MCF 10A (cell line): Measurements from ENCODE around the gene GNG7. TPM values are rescaled to one million over a fixed set of nuclear protein-coding genes. Genes with fewer than 3 reads are reported as not detected.
"Not testable (repeated sequence)": the region's sequence is repeated elsewhere in the genome, so short reads cannot be mapped to it uniquely, and the experiment has no call there.

Experiments used
- BruUV-seq: library from RNA; stranded (reverse); fragments of 400-500 nt; replicated peaks from 2 replicates; lab custom pipeline; 2021; lab: Mats Ljungman, UMichigan
- CTCF ChIA-PET: fragments of 300-600 bp; sonication (Branson Sonifier 250); formaldehyde crosslinking; extraction: SDS; loops from one replicate; lab custom pipeline; 2021; ENCODE audit warnings: antibody characterized with exemption, inconsistent platforms; lab: Yijun Ruan, JAX
- POLR2A ChIA-PET: fragments of 300-600, 350-650 bp; sonication (Branson Sonifier 250); formaldehyde crosslinking; extraction: SDS; loops from one replicate; lab custom pipeline; 2020; ENCODE audit warnings: antibody characterized with exemption, inconsistent platforms; lab: Yijun Ruan, JAX
- DNase-seq: peaks from one replicate; pipeline ENCODE4 v3.0.0-alpha.2; 2018; ENCODE audit not compliant: unreplicated experiment
- H3K27ac Mint-ChIP-seq: one replicate; pipeline ENCODE4 v1.8.0; 2022; ENCODE audit warnings: mild to moderate bottlenecking, low read depth, mixed read lengths; ENCODE audit not compliant: unreplicated experiment
- H3K27me3 Mint-ChIP-seq: one replicate; pipeline ENCODE4 v1.8.0; 2022; ENCODE audit warnings: mixed read lengths; ENCODE audit not compliant: insufficient read depth, unreplicated experiment
- H3K36me3 Mint-ChIP-seq: one replicate; pipeline ENCODE4 v1.8.0; 2022; ENCODE audit warnings: mild to moderate bottlenecking, moderate library complexity, mixed read lengths; ENCODE audit not compliant: insufficient read depth, unreplicated experiment
- H3K4me1 Mint-ChIP-seq: one replicate; pipeline ENCODE4 v1.8.0; 2022; ENCODE audit warnings: mixed read lengths; ENCODE audit not compliant: insufficient read depth, unreplicated experiment
- H3K4me3 Mint-ChIP-seq: one replicate; pipeline ENCODE4 v1.8.0; 2022; ENCODE audit warnings: mild to moderate bottlenecking, moderate library complexity, mixed read lengths; ENCODE audit not compliant: unreplicated experiment
- H3K9me3 Mint-ChIP-seq: one replicate; pipeline ENCODE4 v1.8.0; 2022; ENCODE audit warnings: mixed read lengths; ENCODE audit not compliant: unreplicated experiment
- intact Hi-C: fragments of 100-400 bp; cut with micrococcal nuclease; formaldehyde crosslinking; loops from 2 replicates; pipeline ENCODE4 v1.14.1; 2022
- total RNA-seq: library from RNA; stranded (reverse); gene quantifications from 2 replicates; pipeline ENCODE4 v1.2.3, GENCODE V29; 2022
- TF ChIP-seq, protein P1 (sequence below): fragments of 200-600 bp; IDR thresholded peaks from one replicate; pipeline ENCODE4 v1.8.0; 2022; ENCODE audit warnings: antibody characterized with exemption, mild to moderate bottlenecking; ENCODE audit not compliant: unreplicated experiment

The GNG7 gene
- total RNA-seq, 1 experiment from 2014 or later = 0.51 TPM

DNA sequence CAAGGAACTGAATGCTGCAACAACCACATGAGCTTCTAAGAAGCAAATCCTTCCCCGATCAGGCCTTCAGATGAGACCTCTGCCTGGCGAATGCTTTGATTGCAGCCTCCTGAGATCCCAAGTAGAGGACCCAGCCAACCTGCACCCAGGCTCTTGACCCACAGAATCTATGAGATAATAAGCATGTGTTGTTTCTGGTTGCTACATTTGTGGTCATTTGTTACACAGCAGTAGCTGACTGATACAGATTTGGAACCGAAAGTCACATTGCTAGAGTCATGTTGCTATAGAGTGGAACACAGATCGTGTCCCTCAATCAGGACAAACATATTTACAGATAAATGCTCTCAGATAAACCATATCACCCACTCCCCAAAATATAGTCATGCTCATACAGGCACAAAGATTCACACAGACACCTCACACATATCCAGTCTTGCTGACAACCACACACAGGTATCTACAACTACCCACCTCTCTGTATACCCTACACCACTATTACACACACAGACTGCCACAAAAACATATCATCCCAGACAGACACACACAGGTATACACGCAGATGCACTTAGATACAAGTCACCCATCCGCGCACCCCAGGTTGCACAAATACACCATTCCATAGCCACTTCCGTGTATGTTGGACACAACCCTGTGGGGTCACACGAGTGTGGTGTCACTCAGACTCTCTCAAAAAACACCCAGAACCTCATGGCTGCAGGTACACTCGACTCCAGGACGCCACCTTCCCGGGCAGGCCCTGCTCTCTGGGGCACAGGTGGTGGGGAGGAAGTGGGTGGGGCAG, 13.2 kb upstream of the GNG7 start:
- H3K36me3 Mint-ChIP-seq = no peaks in the 10 kb centered on the region
- no TSS peak for BruUV-seq
- no peaks in the 10 kb centered on the region for H3K27me3 Mint-ChIP-seq
- no peak overlapping the region for H3K27ac Mint-ChIP-seq
- POLR2A ChIA-PET = no interaction called here
- intact Hi-C loops = no loop called here
- H3K4me3 Mint-ChIP-seq = no peak overlapping the region
- H3K9me3 Mint-ChIP-seq = peaks cover 9% of the 10 kb centered on the region
- no peaks in the 10 kb centered on the region for H3K4me1 Mint-ChIP-seq
- TF ChIP-seq, protein P1, sequence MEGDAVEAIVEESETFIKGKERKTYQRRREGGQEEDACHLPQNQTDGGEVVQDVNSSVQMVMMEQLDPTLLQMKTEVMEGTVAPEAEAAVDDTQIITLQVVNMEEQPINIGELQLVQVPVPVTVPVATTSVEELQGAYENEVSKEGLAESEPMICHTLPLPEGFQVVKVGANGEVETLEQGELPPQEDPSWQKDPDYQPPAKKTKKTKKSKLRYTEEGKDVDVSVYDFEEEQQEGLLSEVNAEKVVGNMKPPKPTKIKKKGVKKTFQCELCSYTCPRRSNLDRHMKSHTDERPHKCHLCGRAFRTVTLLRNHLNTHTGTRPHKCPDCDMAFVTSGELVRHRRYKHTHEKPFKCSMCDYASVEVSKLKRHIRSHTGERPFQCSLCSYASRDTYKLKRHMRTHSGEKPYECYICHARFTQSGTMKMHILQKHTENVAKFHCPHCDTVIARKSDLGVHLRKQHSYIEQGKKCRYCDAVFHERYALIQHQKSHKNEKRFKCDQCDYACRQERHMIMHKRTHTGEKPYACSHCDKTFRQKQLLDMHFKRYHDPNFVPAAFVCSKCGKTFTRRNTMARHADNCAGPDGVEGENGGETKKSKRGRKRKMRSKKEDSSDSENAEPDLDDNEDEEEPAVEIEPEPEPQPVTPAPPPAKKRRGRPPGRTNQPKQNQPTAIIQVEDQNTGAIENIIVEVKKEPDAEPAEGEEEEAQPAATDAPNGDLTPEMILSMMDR = no peak
- no peak for DNase-seq
- CTCF ChIA-PET = interaction anchor here (0.5 kb wide), 1 partner anchor 16 kb away, joined by 3 read pairs; no protein-coding TSS in a partner anchor

DNA sequence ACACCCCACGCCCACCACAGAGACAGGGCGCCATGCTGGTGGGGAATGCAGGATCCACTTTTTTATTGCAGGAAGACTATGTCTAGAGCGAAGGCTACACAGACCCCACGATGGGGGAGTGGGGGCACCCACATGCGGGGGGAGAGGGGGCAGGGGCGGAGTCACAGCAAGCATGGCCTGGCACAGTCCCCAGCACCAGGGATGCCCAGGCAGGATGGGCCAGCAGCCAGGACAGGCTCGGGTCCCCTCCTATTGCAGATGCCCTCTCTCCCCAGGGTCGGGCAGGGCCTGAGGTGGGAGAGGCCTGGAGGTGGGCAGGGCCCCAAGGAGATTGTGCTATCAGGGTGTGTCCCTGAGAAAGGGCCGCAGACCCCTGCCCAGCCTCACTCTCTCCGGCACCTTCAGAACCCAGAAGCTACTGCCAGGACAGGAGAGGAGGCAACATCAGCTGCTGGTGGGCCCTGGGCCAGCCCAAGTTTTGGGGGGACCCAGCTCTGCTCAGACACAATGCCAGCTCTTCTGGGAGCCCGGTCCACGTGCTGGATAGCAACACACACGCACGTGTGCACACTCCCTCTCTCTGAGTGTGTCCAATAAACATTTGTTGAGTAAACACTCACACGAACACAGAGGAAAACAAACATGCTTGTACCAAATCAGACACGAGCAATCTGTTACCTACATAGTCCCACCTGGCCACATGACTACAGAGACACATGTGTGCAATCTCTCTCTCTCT, 12.2 kb upstream of the GNG7 start:
- CTCF ChIA-PET = no interaction called here

DNA sequence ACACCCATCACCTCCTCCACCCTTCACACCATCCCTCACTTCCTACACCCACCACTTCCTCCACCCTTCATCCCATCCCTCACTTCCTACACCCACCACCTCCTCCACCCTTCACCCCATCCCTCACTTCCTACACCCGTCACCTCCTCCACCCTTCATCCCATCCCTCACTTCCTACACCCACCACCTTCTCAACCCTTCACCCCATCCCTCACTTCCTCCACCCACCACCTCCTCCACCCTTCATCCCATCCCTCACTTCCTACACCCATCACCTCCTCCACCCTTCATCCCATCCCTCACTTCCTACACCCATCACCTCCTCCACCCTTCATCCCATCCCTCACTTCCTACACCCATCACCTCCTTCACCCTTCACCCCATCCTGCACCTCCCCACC, 11.6 kb upstream of the GNG7 start:
- H3K4me3 Mint-ChIP-seq, H3K27ac Mint-ChIP-seq, CTCF ChIA-PET, H3K36me3 Mint-ChIP-seq, BruUV-seq, intact Hi-C loops, POLR2A ChIA-PET, H3K4me1 Mint-ChIP-seq, H3K27me3 Mint-ChIP-seq, H3K9me3 Mint-ChIP-seq, DNase-seq: not testable (repeated sequence)

More for the DNA sequence above, 12.2 kb upstream of the GNG7 start:
- DNase-seq = no peak
- no peak overlapping the region for H3K4me3 Mint-ChIP-seq
- no peak overlapping the region for H3K27ac Mint-ChIP-seq
- POLR2A ChIA-PET = no interaction called here
- intact Hi-C loops = no loop called here
- no peaks in the 10 kb centered on the region for H3K4me1 Mint-ChIP-seq
- no peaks in the 10 kb centered on the region for H3K27me3 Mint-ChIP-seq
- H3K36me3 Mint-ChIP-seq = no peaks in the 10 kb centered on the region
- no TSS peak for BruUV-seq
- peaks cover 9% of the 10 kb centered on the region for H3K9me3 Mint-ChIP-seq
- TF ChIP-seq, protein P1 = no peak

DNA sequence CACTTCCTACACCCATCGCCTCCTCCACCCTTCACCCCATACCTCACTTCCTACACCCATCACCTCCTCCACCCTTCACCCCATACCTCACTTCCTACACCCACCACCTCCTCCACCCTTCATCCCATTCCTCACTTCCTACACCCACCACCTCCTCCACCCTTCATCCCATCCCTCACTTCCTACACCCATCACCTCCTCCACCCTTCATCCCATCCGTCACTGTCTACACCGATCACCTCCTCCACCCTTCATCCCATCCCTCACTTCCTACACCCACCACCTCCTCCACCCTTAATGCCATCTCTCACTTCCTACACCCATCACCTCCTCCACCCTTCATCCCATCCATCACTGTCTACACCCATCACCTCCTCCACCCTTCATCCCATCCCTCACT, 10.7 kb upstream of the GNG7 start:
- H3K4me1 Mint-ChIP-seq, CTCF ChIA-PET, H3K9me3 Mint-ChIP-seq, H3K27me3 Mint-ChIP-seq, BruUV-seq, DNase-seq, H3K27ac Mint-ChIP-seq, H3K4me3 Mint-ChIP-seq, intact Hi-C loops, H3K36me3 Mint-ChIP-seq, POLR2A ChIA-PET: not testable (repeated sequence)

DNA sequence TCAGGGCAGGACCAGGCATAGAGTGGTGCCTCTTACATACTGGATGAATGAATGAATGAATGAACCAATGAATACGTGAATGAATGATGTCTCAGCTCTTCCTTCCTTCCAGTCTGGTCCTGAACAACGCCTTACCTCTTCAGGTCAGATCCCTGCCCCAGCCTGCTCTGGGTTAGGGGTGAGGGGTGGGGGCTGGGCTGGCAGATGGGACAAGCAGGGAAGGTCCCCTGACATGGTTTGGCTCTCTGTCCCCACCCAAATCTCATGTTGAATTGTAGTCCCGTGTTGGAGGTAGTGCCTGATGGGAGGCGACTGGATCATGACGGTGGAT, 9.3 kb upstream of the GNG7 start:
- no peaks in the 10 kb centered on the region for H3K27me3 Mint-ChIP-seq
- POLR2A ChIA-PET = no interaction called here
- H3K36me3 Mint-ChIP-seq = no peaks in the 10 kb centered on the region
- TF ChIP-seq, protein P1 = no peak
- BruUV-seq = no TSS peak
- no peak overlapping the region for H3K27ac Mint-ChIP-seq
- intact Hi-C loops = no loop called here
- CTCF ChIA-PET = no interaction called here
- H3K9me3 Mint-ChIP-seq = peaks cover 9% of the 10 kb centered on the region
- H3K4me3 Mint-ChIP-seq = no peak overlapping the region
- no peaks in the 10 kb centered on the region for H3K4me1 Mint-ChIP-seq
- no peak for DNase-seq
